SU-DHL-6 (cell line): Measurements from ENCODE around the gene CEP128.

Experiments
- H2AFZ ChIP-seq: fragments of 200-600 bp; sonication (generic); 2 replicates; pipeline ENCODE4 v1.6.1; 2014; ENCODE audit warnings: low read depth, mild to moderate bottlenecking, moderate library complexity, mixed read lengths, antibody characterized with exemption, low read length; ENCODE audit not compliant: severe bottlenecking
- H3F3A ChIP-seq: fragments of 200-600 bp; shearing (Covaris generic); 2 replicates; pipeline ENCODE4 v1.6.0; 2016; ENCODE audit warnings: antibody characterized with exemption, mild to moderate bottlenecking; ENCODE audit not compliant: insufficient read depth
- H3K27ac ChIP-seq: fragments of 200-600 bp; sonication (generic); 2 replicates; pipeline ENCODE4 v1.5.1; 2016; ENCODE audit warnings: low read depth, mild to moderate bottlenecking, low read length, moderate library complexity, mixed read lengths
- H3K27me3 ChIP-seq: fragments of 200-600 bp; sonication (generic), shearing (Covaris generic); 2 replicates; pipeline ENCODE4 v1.6.0; 2014; ENCODE audit warnings: mild to moderate bottlenecking, low read length
- H3K36me3 ChIP-seq: fragments of 200-600 bp; sonication (generic); 2 replicates; pipeline ENCODE4 v1.6.1; 2014; ENCODE audit warnings: mild to moderate bottlenecking, low read length, mixed read lengths
- H3K4me2 ChIP-seq: fragments of 300-600, 200-600 bp; shearing (Covaris generic), sonication (generic); 2 replicates; pipeline ENCODE4 v1.6.0; 2014; ENCODE audit warnings: low read length, low read depth, mild to moderate bottlenecking; ENCODE audit not compliant: poor library complexity, severe bottlenecking
- H3K4me3 ChIP-seq: fragments of 200-600 bp; sonication (generic); 2 replicates; pipeline ENCODE4 v1.5.1; 2014; ENCODE audit warnings: antibody characterized with exemption, low read length, mild to moderate bottlenecking, mixed read lengths; ENCODE audit not compliant: insufficient read depth, poor library complexity, severe bottlenecking
- H3K79me2 ChIP-seq: fragments of 200-600 bp; sonication (generic); 2 replicates; pipeline ENCODE4 v1.6.1; 2014; ENCODE audit warnings: mild to moderate bottlenecking, low read length, moderate library complexity; ENCODE audit not compliant: insufficient read depth
- H3K9ac ChIP-seq: fragments of 200-600 bp; sonication (generic); 2 replicates; pipeline ENCODE4 v1.7.0; 2014; ENCODE audit warnings: mild to moderate bottlenecking, low read length
- H3K9me2 ChIP-seq: fragments of 200-600 bp; sonication (generic); replicated peaks from 2 replicates; pipeline ENCODE4 v1.6.1; 2014; ENCODE audit warnings: low read length; ENCODE audit not compliant: insufficient read depth
- H3K9me3 ChIP-seq: fragments of 200-600 bp; sonication (generic); 2 replicates; pipeline ENCODE4 v1.6.1; 2014; ENCODE audit warnings: low read length, mixed read lengths; ENCODE audit not compliant: insufficient read depth
- H4K20me1 ChIP-seq: fragments of 200-600 bp; sonication (generic); 2 replicates; pipeline ENCODE4 v1.6.1; 2014; ENCODE audit warnings: low read depth, mild to moderate bottlenecking, antibody characterized with exemption, low read length, moderate library complexity, mixed read lengths
- CTCF ChIP-seq: fragments of 200-600 bp; sonication (generic); IDR thresholded peaks from one replicate; pipeline ENCODE4 v1.5.1; 2017; ENCODE audit warnings: antibody characterized with exemption, mild to moderate bottlenecking, low read length, moderate library complexity; ENCODE audit not compliant: insufficient read depth, poor library complexity, severe bottlenecking
- EZH2phosphoT487 ChIP-seq: fragments of 200-600 bp; sonication (generic), shearing (Covaris generic); conservative IDR thresholded peaks from 2 replicates; pipeline ENCODE4 v1.6.1; 2018; ENCODE audit warnings: mild to moderate bottlenecking, antibody characterized with exemption, low read length, moderate library complexity, mixed read lengths

CEP128 gene

GRCh38 chr14:80713076-80713850, 228.3 kb downstream of the CEP128 start:
- Histone ChIP-seq H3K9ac (no peak overlapping the region), H3K9me3 (no peaks in the 10 kb centered on the region), H3F3A (no peaks in the 10 kb centered on the region), H4K20me1 (no peaks in the 10 kb centered on the region), H3K79me2 (no peaks in the 10 kb centered on the region), H3K27ac (no peak overlapping the region), H3K36me3 (no peaks in the 10 kb centered on the region), H3K27me3 (no peaks in the 10 kb centered on the region), H3K4me3 (no peak overlapping the region), H3K4me2 (no peak overlapping the region), H2AFZ (no peak overlapping the region), H3K9me2 (no peaks in the 10 kb centered on the region)
- TF ChIP-seq CTCF (no peak), EZH2phosphoT487 (no peak)

- Histone ChIP-seq H3K4me3 (no peak overlapping the region), H3F3A (no peaks in the 10 kb centered on the region), H2AFZ (no peak overlapping the region), H3K9ac (no peak overlapping the region), H3K79me2 (no peaks in the 10 kb centered on the region), H4K20me1 (no peaks in the 10 kb centered on the region), H3K27ac (no peak overlapping the region), H3K9me3 (no peaks in the 10 kb centered on the region), H3K9me2 (no peaks in the 10 kb centered on the region), H3K36me3 (no peaks in the 10 kb centered on the region), H3K27me3 (no peaks in the 10 kb centered on the region), H3K4me2 (no peak overlapping the region)
- no peak for TF ChIP-seq CTCF
- TF ChIP-seq EZH2phosphoT487: no peak
These were observed 236.1 kb downstream of the CEP128 start for GRCh38 chr14:80705241-80705980.

GRCh38 chr14:80700601-80701000, 240.9 kb downstream of the CEP128 start:
- no peak overlapping the region for H2AFZ ChIP-seq
- no peak overlapping the region for H3K4me2 ChIP-seq
- no peak overlapping the region for H3K27ac ChIP-seq
- no peak overlapping the region for H3K9ac ChIP-seq
- no peaks in the 10 kb centered on the region for H3F3A ChIP-seq
- H3K27me3 ChIP-seq: no peaks in the 10 kb centered on the region
- no peaks in the 10 kb centered on the region for H3K9me3 ChIP-seq
- H4K20me1 ChIP-seq: no peaks in the 10 kb centered on the region
- H3K4me3 ChIP-seq: no peak overlapping the region
- H3K9me2 ChIP-seq: no peaks in the 10 kb centered on the region
- TF ChIP-seq CTCF: no peak
- no peak for TF ChIP-seq EZH2phosphoT487
- no peaks in the 10 kb centered on the region for H3K36me3 ChIP-seq
- no peaks in the 10 kb centered on the region for H3K79me2 ChIP-seq
